ENCODE results near the gene TSPAN17.

TSPAN17 gene

DNA sequence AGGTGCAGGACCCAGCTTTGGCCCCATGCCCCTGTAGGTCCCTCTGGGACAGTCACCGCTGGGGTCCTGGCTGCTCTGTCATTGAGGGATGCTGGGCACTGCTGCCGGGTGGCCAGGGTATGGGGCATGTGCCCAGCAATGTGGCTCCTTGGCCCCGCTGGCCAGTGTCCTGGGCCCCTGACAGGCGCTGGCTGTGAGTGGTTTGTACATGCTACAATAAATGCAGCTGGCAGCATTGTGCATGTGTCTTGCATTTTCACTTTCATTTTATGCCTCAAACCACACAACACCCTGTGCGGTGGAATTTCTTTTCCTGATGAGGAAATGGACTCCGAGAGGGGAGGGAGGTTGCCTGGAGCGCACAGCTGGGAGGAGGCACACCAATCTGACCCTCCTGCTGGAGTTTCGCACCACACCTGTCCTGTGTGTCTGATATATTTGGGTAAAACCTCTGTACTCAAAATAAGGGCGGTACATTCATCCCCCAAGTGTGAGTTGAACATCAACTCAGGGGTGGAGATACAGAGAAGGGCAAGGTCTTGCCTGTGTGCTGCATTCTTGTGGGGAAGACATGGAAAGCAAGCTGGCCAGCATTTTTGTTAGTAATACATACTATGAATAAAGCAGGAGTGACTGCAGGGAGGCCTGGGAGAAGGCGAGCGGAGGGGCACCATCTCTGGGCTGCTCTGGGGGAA is 11.7 kb downstream of the TSPAN17 start:
- TF ChIP-seq, protein P1, sequence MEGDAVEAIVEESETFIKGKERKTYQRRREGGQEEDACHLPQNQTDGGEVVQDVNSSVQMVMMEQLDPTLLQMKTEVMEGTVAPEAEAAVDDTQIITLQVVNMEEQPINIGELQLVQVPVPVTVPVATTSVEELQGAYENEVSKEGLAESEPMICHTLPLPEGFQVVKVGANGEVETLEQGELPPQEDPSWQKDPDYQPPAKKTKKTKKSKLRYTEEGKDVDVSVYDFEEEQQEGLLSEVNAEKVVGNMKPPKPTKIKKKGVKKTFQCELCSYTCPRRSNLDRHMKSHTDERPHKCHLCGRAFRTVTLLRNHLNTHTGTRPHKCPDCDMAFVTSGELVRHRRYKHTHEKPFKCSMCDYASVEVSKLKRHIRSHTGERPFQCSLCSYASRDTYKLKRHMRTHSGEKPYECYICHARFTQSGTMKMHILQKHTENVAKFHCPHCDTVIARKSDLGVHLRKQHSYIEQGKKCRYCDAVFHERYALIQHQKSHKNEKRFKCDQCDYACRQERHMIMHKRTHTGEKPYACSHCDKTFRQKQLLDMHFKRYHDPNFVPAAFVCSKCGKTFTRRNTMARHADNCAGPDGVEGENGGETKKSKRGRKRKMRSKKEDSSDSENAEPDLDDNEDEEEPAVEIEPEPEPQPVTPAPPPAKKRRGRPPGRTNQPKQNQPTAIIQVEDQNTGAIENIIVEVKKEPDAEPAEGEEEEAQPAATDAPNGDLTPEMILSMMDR (conservative IDR thresholded peaks at IDR 0.05; ENCODE audit: control insufficient read depth, insufficient read depth, low read depth, low read length) = no peak
- H3K4me3 ChIP-seq (ENCODE audit: control insufficient read depth, low read depth, low read length) = no peak overlapping the region
- peak; percentile 35 for DNase-seq (ENCODE audit: low read depth)

DNA sequence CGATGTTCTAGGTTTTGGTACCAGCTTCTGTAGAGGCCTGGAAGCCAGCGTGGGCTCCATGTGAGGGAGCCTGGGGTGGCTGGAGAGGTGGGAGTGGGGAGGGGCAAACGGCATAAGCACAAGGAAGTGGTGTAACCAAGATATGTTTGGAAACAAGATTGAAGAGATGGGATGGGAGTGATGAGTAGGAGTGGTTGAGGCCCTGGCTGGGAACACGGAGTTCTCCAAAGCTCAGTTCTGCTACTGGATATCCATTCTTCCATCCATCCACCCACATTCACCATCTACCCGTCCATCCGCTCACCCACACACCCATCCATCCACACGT is 12.2 kb downstream of the TSPAN17 start:
- H3K4me3 ChIP-seq (ENCODE audit: control insufficient read depth, low read depth, low read length) = no peak overlapping the region
- DNase-seq (ENCODE audit: low read depth) = no peak
- TF ChIP-seq, protein P1 (conservative IDR thresholded peaks at IDR 0.05; ENCODE audit: control insufficient read depth, insufficient read depth, low read depth, low read length) = no peak

DNA sequence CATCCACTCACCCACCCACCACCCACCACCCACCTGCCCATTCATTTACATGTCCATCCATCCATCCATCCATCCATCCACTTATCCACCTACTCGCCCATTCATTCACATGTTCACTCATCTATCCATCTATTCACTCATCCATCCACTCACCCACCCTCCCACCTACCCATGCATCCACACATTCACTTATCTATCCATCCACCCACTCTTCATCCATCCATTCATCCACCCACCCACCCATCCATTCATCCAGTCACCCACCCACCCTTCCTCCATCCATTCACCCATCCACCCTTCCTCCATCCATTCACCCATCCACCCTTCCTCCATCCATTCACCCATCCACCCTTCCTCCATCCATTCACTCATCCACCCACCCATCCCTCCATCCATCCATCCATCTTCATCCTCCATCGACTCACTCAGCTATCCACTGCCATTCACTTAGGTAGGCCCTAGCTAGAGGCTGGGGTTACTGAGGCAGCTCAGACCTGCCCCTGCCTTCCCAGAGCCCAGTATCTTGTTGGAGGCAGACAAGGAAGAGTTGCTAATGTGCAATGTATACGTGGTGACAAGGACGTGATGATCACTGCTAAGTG is 12.7 kb downstream of the TSPAN17 start:
- no peak overlapping the region for H3K4me3 ChIP-seq (ENCODE audit: control insufficient read depth, low read depth, low read length)
- no peak for DNase-seq (ENCODE audit: low read depth)
- TF ChIP-seq, protein P1 (conservative IDR thresholded peaks at IDR 0.05; ENCODE audit: control insufficient read depth, insufficient read depth, low read depth, low read length) = no peak

GRCh38 chr5:176660530-176660859 is 13.2 kb downstream of the TSPAN17 start:
- DNase-seq (ENCODE audit: low read depth) = no peak
- no peak overlapping the region for H3K4me3 ChIP-seq (ENCODE audit: control insufficient read depth, low read depth, low read length)
- TF ChIP-seq, protein P1 (conservative IDR thresholded peaks at IDR 0.05; ENCODE audit: control insufficient read depth, insufficient read depth, low read depth, low read length) = no peak

- TF ChIP-seq, protein P1 (conservative IDR thresholded peaks at IDR 0.05; ENCODE audit: control insufficient read depth, insufficient read depth, low read depth, low read length) = peak; percentile 94
- DNase-seq (ENCODE audit: low read depth) = peak; percentile 69
- no peak overlapping the region for H3K4me3 ChIP-seq (ENCODE audit: control insufficient read depth, low read depth, low read length)
Measured at GRCh38 chr5:176660860-176661641, 13.8 kb downstream of the TSPAN17 start.

DNA sequence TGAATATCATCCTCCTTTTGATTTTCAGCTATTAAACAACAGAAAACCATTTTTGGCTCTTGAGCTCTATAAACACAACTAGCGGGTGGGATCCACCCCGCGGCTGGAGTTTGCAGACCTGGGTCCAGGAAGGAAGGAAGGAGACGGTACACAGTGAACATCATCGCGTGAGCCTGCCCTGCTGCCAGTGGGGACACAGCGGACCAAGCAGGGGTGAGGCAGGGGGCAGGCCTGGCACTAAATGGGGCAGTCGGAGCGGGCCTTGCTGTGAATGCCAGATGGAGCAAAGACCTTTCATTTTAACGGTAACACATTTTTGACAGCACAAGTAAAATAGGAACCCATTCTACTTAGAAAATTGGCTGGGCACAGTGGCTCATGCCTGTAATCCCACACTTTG is 14.4 kb downstream of the TSPAN17 start:
- H3K4me3 ChIP-seq (ENCODE audit: control insufficient read depth, low read depth, low read length) = no peak overlapping the region
- TF ChIP-seq, protein P1 (conservative IDR thresholded peaks at IDR 0.05; ENCODE audit: control insufficient read depth, insufficient read depth, low read depth, low read length) = no peak

More for the DNA sequence above, 14.4 kb downstream of the TSPAN17 start:
- DNase-seq (ENCODE audit: low read depth) = no peak
